K562 (cell line): ENCODE measurements around the gene CLDN34. TPM values are rescaled to one million over a fixed set of nuclear protein-coding genes. Genes with fewer than 3 reads are reported as not detected.

Source experiments
- ATAC-seq: fragments of 200-7000 bp; cut with Tn5 transposase; 3 replicates; pipeline ENCODE4 v1.9.1; 2020; ENCODE audit warnings: moderate library complexity
- BruUV-seq: library from RNA; stranded (reverse); fragments of 400-500 nt; replicated peaks from 2 replicates; lab custom pipeline; 2021; lab: Mats Ljungman, UMichigan
- CTCF ChIA-PET: fragments of 300-600 bp; formaldehyde crosslinking; extraction: SDS; loops from one replicate; lab custom pipeline; 2021; ENCODE audit warnings: low intra/inter-chr PET ratio; lab: Yijun Ruan, JAX
- POLR2A ChIA-PET: fragments of 300-600, 350-650 bp; sonication (Branson Sonifier 250); formaldehyde crosslinking; extraction: SDS; loops from one replicate; lab custom pipeline; 2021; ENCODE audit warnings: antibody characterized with exemption, inconsistent platforms; lab: Yijun Ruan, JAX
- DNase-seq, 4 experiments: peaks; one replicate each; pipeline versions ENCODE4 v3.0.0 to v3.0.0-alpha.2; 2011 to 2018; ENCODE audit warnings: low spot score in 3 of 4, mixed read lengths in 3 of 4; ENCODE audit errors: extremely low read depth in 1 of 4
- FAIRE-seq: peaks from 2 replicates; lab custom pipeline; 2011; peaks lifted over from hg19 to GRCh38; lab: Jason Lieb, UNC
- H2AFZ ChIP-seq: 2 replicates; pipeline ENCODE4 v1.6.0; 2011; ENCODE audit warnings: low read depth, low read length, control low read depth, inconsistent platforms
- H3K27ac ChIP-seq: fragments of 200-600 bp; 3 replicates; pipeline ENCODE4 v1.8.0; 2011; ENCODE audit warnings: low read depth, mild to moderate bottlenecking, control low read depth, inconsistent platforms, low read length, moderate library complexity, mixed read lengths; ENCODE audit errors: extremely low read depth
- H3K27me3 ChIP-seq, 2 experiments: fragments of 300-600 bp in 1 of 2; 2 replicates in 1 of 2; 3 replicates in 1 of 2; pipeline versions ENCODE4 v1.6.0 to v1.8.0; 2011; ENCODE audit warnings: inconsistent platforms in 2 of 2, low read length in 2 of 2, mild to moderate bottlenecking in 1 of 2, mixed read lengths in 1 of 2, moderate library complexity in 1 of 2; ENCODE audit not compliant: control insufficient read depth in 2 of 2, insufficient read depth in 2 of 2
- H3K36me3 ChIP-seq: fragments of 300-600 bp; 3 replicates; pipeline ENCODE4 v1.8.0; 2011; ENCODE audit warnings: mild to moderate bottlenecking, low read length, inconsistent platforms; ENCODE audit not compliant: control insufficient read depth, insufficient read depth
- H3K4me1 ChIP-seq, 2 experiments: fragments of 200-600 bp in 1 of 2; replicated peaks in 1 of 2; 2 replicates in 1 of 2; 3 replicates in 1 of 2; pipeline versions ENCODE4 v1.5.1 to v1.8.0; 2011; ENCODE audit warnings: inconsistent platforms in 2 of 2, low read length in 2 of 2, mild to moderate bottlenecking in 1 of 2, mixed read lengths in 1 of 2, moderate library complexity in 1 of 2; ENCODE audit not compliant: control insufficient read depth in 2 of 2, insufficient read depth in 2 of 2
- H3K4me2 ChIP-seq: 2 replicates; pipeline ENCODE4 v1.6.1; 2011; ENCODE audit warnings: low read length, control low read depth, inconsistent platforms, mixed read lengths; ENCODE audit not compliant: insufficient read depth
- H3K4me3 ChIP-seq: fragments of 200-600 bp; sonication (generic), shearing (Covaris generic); 2 replicates; pipeline ENCODE4 v1.5.1; 2016; ENCODE audit warnings: control low read depth, inconsistent platforms
- H3K79me2 ChIP-seq: fragments of 200-600 bp; 3 replicates; pipeline ENCODE4 v1.8.0; 2011; ENCODE audit warnings: low read length, inconsistent platforms; ENCODE audit not compliant: control insufficient read depth, insufficient read depth
- H3K9ac ChIP-seq, 2 experiments: 2 replicates each; pipeline versions ENCODE4 v1.6.0 to v1.6.1; 2011; ENCODE audit warnings: low read depth in 2 of 2, low read length in 2 of 2, control low read depth in 1 of 2, inconsistent platforms in 1 of 2, mild to moderate bottlenecking in 1 of 2, mixed read lengths in 1 of 2; ENCODE audit not compliant: insufficient read depth in 1 of 2
- H3K9me1 ChIP-seq: one replicate; pipeline ENCODE4 v1.6.0; 2011; ENCODE audit warnings: inconsistent platforms, mild to moderate bottlenecking, low read length, moderate library complexity; ENCODE audit not compliant: control insufficient read depth, insufficient read depth
- H3K9me3 ChIP-seq: replicated peaks from 2 replicates; pipeline ENCODE4 v1.5.1; 2011; ENCODE audit warnings: low read depth, low read length, inconsistent platforms; ENCODE audit not compliant: control insufficient read depth, insufficient read depth
- H4K20me1 ChIP-seq: replicated peaks from 2 replicates; pipeline ENCODE4 v1.6.1; 2011; ENCODE audit warnings: low read length, inconsistent platforms, mixed read lengths; ENCODE audit not compliant: control insufficient read depth, insufficient read depth
- CHCHD3 ChIP-seq: fragments of 250-450 bp; sonication (Bioruptor Pico); IDR thresholded peaks from 2 replicates; pipeline ENCODE4 v2.1.2; 2022; ENCODE audit warnings: mild to moderate bottlenecking
- DIDO1 ChIP-seq: fragments of 450-650 bp; IDR thresholded peaks from 2 replicates; pipeline ENCODE4 v1.6.1; 2016; ENCODE audit warnings: low read depth, missing biosample characterization, missing genetic modification characterization
- GABPA ChIP-seq: fragments of 200-800 bp; sonication (Bioruptor generic); conservative IDR thresholded peaks from 2 replicates; pipeline ENCODE4 v1.6.1; 2016; ENCODE audit warnings: low read depth, missing genetic modification characterization, missing compliant biosample characterization
- ZNF143 ChIP-seq: sonication (generic); formaldehyde crosslinking; IDR thresholded peaks from 2 replicates; pipeline ENCODE4 v1.9.0; 2022; ENCODE audit warnings: mild to moderate bottlenecking, missing genetic modification reagents
- ZNF436 ChIP-seq: fragments of 250-450, 450-650 bp; sonication (Bioruptor Pico); formaldehyde crosslinking; IDR thresholded peaks from 2 replicates; pipeline ENCODE4 v1.7.0; 2020; ENCODE audit warnings: mild to moderate bottlenecking
- ZSCAN32 ChIP-seq: fragments of 450-650 bp; formaldehyde crosslinking; IDR thresholded peaks from 2 replicates; pipeline ENCODE4 v1.4.0; 2020; ENCODE audit warnings: mild to moderate bottlenecking, moderate library complexity
- WGBS: fragments of 100-300 bp; shearing (Covaris generic); methylation state at CpG from one replicate; pipeline ENCODE4 v1.1.6; 2016; ENCODE audit warnings: low coverage, mixed read lengths; ENCODE audit not compliant: insufficient coverage; ENCODE audit errors: missing lambda C conversion rate; 5-methylcytosine and 5-hydroxymethylcytosine counted together
- in situ Hi-C: fragments of 300-500 bp; cut with MboI; formaldehyde crosslinking; loops from 4 replicates; pipeline ENCODE4 v1.15.0; 2018; ENCODE audit warnings: inconsistent platforms, mixed read lengths
- intact Hi-C: fragments of 100-400 bp; cut with micrococcal nuclease; formaldehyde crosslinking; loops from 2 replicates; pipeline ENCODE4 v1.14.2; 2022
- polyA plus RNA-seq, 8 experiments: library from polyadenylated mRNA; depleted of rRNA in 4 of 8; stranded (reverse) in 5 of 8; unstranded in 3 of 8; fragments of >200 nt; fragmentation: Nextera tagmentation in 2 of 8; fragmentation: Illumina TruSeq in 1 of 8; extraction: Ambion mirVana in 2 of 8; extraction: Trizol in 1 of 8; gene quantifications; 2 replicates each; pipeline versions ENCODE4 v1.2.1 to v1.2.3, GENCODE V29; 2011 to 2014; ENCODE audit warnings: inconsistent platforms in 1 of 8, missing spikeins in 1 of 8
- total RNA-seq, 7 experiments: library from RNA; depleted of rRNA in 6 of 7; stranded (reverse); fragments of >200 nt in 6 of 7; fragmentation: Illumina TruSeq in 2 of 7; extraction: Trizol in 2 of 7; gene quantifications; 2 replicates each; pipeline versions ENCODE4 v1.2.1 to v1.2.3, GENCODE V29; 2011 to 2021; ENCODE audit warnings: low replicate concordance in 1 of 7
- TF ChIP-seq, protein P1 (sequence below): fragments of 250-450 bp; sonication (Bioruptor Pico); IDR thresholded peaks from 2 replicates; pipeline ENCODE4 v1.8.0; 2021; ENCODE audit warnings: moderate library complexity, mild to moderate bottlenecking, inconsistent platforms
- TF ChIP-seq, protein P2 (sequence below): fragments of 450-650 bp; conservative IDR thresholded peaks from 2 replicates; pipeline ENCODE4 v1.6.1; 2016; ENCODE audit warnings: missing genetic modification characterization, low read depth, mild to moderate bottlenecking, control low read depth, missing compliant biosample characterization
- TF ChIP-seq, protein P3 (sequence below): fragments of 250-450 bp; sonication (Bioruptor Pico); IDR thresholded peaks from 2 replicates; pipeline ENCODE4 v1.5.0; 2020; ENCODE audit warnings: mild to moderate bottlenecking, borderline replicate concordance
- TF ChIP-seq, protein P4 (sequence below): sonication (generic); formaldehyde crosslinking; IDR thresholded peaks from 2 replicates; pipeline ENCODE4 v1.8.1; 2023; ENCODE audit warnings: missing genetic modification reagents, mild to moderate bottlenecking, borderline replicate concordance
- TF ChIP-seq, protein P5 (sequence below): fragments of 450-650 bp; IDR thresholded peaks from 2 replicates; pipeline ENCODE4 v1.7.0; 2016; ENCODE audit warnings: borderline replicate concordance

The CLDN34 gene
- total and polyA plus RNA-seq, 9 of the 15 experiments (the other 6 are each of a cell fraction or from before 2014, with no cell fraction given), result not detected

DNA sequence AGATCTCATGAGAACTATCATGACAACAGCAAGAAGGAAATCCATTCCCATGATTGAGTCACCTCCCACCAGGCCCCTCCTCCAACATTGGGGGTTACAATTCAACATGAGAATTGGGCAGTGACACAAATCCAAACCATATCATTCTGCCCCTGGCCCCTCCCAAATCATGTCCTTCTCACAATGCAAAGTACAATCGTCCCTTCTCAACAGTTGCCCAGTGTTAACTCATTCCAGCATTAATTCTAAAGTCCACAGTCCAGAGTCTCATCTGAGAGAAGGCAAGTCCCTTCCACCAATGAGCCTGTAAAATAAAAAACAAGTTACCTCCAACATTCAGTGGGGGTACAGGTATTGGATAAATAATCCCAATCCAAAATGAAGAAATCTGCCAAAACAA is 14.9 kb upstream of the CLDN34 start:
- H3K9me1 ChIP-seq, result no peaks in the 10 kb centered on the region

More for the DNA sequence above, 14.9 kb upstream of the CLDN34 start:
- Histone ChIP-seq H3K9me3 (no peaks in the 10 kb centered on the region), H3K4me1 (no peaks in the 10 kb centered on the region), H3K27me3 (peaks cover 0 to 15% of the 10 kb centered on the region in 2 experiments; a peak in 2 of 5 replicates), H3K9ac (no peak overlapping the region), H4K20me1 (no peaks in the 10 kb centered on the region), H3K27ac (no peak overlapping the region), H3K36me3 (no peaks in the 10 kb centered on the region), H3K4me3 (no peak overlapping the region), H2AFZ (no peak overlapping the region), H3K4me2 (no peak overlapping the region), H3K79me2 (no peaks in the 10 kb centered on the region)
- ChIA-PET CTCF (no interaction called here), POLR2A (no interaction called here)
- DNase-seq (no peak), ATAC-seq (no peak), FAIRE-seq (no peak)
- no TSS peak for BruUV-seq
- in situ Hi-C loops (no loop called here), intact Hi-C loops (no loop called here)
- TF ChIP-seq ZSCAN32 (CRISPR knock-in tag) (no peak), CHCHD3 (no peak), GABPA (tag) (no peak), ZNF436 (CRISPR knock-in tag) (no peak), DIDO1 (tag) (no peak), ZNF143 (no peak)
- TF ChIP-seq, protein P1, sequence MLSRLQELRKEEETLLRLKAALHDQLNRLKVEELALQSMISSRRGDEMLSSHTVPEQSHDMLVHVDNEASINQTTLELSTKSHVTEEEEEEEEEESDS (CRISPR knock-in tag), result no peak
- TF ChIP-seq, protein P2, sequence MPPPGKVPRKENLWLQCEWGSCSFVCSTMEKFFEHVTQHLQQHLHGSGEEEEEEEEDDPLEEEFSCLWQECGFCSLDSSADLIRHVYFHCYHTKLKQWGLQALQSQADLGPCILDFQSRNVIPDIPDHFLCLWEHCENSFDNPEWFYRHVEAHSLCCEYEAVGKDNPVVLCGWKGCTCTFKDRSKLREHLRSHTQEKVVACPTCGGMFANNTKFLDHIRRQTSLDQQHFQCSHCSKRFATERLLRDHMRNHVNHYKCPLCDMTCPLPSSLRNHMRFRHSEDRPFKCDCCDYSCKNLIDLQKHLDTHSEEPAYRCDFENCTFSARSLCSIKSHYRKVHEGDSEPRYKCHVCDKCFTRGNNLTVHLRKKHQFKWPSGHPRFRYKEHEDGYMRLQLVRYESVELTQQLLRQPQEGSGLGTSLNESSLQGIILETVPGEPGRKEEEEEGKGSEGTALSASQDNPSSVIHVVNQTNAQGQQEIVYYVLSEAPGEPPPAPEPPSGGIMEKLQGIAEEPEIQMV, result no peak
- TF ChIP-seq, protein P3, sequence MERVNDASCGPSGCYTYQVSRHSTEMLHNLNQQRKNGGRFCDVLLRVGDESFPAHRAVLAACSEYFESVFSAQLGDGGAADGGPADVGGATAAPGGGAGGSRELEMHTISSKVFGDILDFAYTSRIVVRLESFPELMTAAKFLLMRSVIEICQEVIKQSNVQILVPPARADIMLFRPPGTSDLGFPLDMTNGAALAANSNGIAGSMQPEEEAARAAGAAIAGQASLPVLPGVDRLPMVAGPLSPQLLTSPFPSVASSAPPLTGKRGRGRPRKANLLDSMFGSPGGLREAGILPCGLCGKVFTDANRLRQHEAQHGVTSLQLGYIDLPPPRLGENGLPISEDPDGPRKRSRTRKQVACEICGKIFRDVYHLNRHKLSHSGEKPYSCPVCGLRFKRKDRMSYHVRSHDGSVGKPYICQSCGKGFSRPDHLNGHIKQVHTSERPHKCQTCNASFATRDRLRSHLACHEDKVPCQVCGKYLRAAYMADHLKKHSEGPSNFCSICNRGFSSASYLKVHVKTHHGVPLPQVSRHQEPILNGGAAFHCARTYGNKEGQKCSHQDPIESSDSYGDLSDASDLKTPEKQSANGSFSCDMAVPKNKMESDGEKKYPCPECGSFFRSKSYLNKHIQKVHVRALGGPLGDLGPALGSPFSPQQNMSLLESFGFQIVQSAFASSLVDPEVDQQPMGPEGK (CRISPR knock-in tag), result no peak
- TF ChIP-seq, protein P4, sequence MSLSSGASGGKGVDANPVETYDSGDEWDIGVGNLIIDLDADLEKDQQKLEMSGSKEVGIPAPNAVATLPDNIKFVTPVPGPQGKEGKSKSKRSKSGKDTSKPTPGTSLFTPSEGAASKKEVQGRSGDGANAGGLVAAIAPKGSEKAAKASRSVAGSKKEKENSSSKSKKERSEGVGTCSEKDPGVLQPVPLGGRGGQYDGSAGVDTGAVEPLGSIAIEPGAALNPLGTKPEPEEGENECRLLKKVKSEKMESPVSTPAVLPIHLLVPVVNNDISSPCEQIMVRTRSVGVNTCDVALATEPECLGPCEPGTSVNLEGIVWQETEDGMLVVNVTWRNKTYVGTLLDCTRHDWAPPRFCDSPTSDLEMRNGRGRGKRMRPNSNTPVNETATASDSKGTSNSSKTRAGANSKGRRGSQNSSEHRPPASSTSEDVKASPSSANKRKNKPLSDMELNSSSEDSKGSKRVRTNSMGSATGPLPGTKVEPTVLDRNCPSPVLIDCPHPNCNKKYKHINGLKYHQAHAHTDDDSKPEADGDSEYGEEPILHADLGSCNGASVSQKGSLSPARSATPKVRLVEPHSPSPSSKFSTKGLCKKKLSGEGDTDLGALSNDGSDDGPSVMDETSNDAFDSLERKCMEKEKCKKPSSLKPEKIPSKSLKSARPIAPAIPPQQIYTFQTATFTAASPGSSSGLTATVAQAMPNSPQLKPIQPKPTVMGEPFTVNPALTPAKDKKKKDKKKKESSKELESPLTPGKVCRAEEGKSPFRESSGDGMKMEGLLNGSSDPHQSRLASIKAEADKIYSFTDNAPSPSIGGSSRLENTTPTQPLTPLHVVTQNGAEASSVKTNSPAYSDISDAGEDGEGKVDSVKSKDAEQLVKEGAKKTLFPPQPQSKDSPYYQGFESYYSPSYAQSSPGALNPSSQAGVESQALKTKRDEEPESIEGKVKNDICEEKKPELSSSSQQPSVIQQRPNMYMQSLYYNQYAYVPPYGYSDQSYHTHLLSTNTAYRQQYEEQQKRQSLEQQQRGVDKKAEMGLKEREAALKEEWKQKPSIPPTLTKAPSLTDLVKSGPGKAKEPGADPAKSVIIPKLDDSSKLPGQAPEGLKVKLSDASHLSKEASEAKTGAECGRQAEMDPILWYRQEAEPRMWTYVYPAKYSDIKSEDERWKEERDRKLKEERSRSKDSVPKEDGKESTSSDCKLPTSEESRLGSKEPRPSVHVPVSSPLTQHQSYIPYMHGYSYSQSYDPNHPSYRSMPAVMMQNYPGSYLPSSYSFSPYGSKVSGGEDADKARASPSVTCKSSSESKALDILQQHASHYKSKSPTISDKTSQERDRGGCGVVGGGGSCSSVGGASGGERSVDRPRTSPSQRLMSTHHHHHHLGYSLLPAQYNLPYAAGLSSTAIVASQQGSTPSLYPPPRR (CRISPR knock-in tag), result no peak
- TF ChIP-seq, protein P5, sequence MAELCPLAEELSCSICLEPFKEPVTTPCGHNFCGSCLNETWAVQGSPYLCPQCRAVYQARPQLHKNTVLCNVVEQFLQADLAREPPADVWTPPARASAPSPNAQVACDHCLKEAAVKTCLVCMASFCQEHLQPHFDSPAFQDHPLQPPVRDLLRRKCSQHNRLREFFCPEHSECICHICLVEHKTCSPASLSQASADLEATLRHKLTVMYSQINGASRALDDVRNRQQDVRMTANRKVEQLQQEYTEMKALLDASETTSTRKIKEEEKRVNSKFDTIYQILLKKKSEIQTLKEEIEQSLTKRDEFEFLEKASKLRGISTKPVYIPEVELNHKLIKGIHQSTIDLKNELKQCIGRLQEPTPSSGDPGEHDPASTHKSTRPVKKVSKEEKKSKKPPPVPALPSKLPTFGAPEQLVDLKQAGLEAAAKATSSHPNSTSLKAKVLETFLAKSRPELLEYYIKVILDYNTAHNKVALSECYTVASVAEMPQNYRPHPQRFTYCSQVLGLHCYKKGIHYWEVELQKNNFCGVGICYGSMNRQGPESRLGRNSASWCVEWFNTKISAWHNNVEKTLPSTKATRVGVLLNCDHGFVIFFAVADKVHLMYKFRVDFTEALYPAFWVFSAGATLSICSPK, result no peak
- WGBS, result 0% methylated on average over 1 of the region's 1 CpG
